ENCODE measurements around the gene RPS2. TPM values are rescaled to one million over a fixed set of nuclear protein-coding genes. Genes with fewer than 3 reads are reported as not detected.
A peak's percentile ranks its signal among the peaks of the same experiment; 100 is the strongest.

The RPS2 gene
- total RNA-seq, 2 experiments from 2014 or later: 3,604 to 3,755 TPM

DNA sequence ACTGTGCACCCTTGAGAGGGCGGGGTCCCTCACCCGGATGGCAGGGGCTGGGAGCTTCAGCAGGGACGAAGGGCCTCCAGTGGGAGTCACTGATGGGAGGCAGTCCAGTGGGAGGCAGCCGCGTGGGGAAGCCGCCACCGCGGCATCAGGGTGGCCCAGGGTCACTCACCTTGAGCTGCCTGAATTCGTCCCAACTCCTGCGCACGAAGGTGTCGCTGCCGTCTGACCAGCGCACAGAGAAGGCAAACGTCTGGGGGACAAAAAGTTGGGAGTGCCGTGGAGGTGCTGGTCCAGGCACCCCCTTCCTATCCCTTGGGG is 16.1 kb upstream of the RPS2 start:
- peaks cover 48% of the 10 kb centered on the region for H3K4me1 ChIP-seq (ENCODE audit: insufficient read depth, low read length)
- peaks cover 20% of the 10 kb centered on the region for H3K36me3 Mint-ChIP-seq (ENCODE audit: low read depth)
- H3K9me3 ChIP-seq (ENCODE audit: control insufficient read depth in 1 of 2, insufficient read depth in 1 of 2, low read length in 2 of 2): peaks cover 0 to 24% of the 10 kb centered on the region in 2 experiments
- ChIA-PET POLR2A (interaction anchor here (0.7 to 6.8 kb wide), 4 partner anchors 9 to 302 kb away, joined by 3 to 62 read pairs (median 4); partner anchors contain the start of genes JPT2, RPS2 and TBL3), CTCF (no interaction called here)
- TF ChIP-seq, protein P1, sequence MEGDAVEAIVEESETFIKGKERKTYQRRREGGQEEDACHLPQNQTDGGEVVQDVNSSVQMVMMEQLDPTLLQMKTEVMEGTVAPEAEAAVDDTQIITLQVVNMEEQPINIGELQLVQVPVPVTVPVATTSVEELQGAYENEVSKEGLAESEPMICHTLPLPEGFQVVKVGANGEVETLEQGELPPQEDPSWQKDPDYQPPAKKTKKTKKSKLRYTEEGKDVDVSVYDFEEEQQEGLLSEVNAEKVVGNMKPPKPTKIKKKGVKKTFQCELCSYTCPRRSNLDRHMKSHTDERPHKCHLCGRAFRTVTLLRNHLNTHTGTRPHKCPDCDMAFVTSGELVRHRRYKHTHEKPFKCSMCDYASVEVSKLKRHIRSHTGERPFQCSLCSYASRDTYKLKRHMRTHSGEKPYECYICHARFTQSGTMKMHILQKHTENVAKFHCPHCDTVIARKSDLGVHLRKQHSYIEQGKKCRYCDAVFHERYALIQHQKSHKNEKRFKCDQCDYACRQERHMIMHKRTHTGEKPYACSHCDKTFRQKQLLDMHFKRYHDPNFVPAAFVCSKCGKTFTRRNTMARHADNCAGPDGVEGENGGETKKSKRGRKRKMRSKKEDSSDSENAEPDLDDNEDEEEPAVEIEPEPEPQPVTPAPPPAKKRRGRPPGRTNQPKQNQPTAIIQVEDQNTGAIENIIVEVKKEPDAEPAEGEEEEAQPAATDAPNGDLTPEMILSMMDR (IDR thresholded peaks at IDR 0.05): no peak
- H3K27me3 Mint-ChIP-seq: peaks cover 28% of the 10 kb centered on the region
- H3K4me3 ChIP-seq (ENCODE audit: low read length): no peak overlapping the region
- intact Hi-C loops (cut with DNase I, micrococcal nuclease): no loop called here
- peaks cover 32 to 40% of the 10 kb centered on the region in 2 experiments for H3K27me3 ChIP-seq (ENCODE audit: control insufficient read depth in 1 of 2, insufficient read depth in 2 of 2, low read length in 2 of 2)
- H3K4me1 Mint-ChIP-seq (ENCODE audit: low read depth): peaks cover 20% of the 10 kb centered on the region
- H3K36me3 ChIP-seq (ENCODE audit: insufficient read depth, low read length): peaks cover 33% of the 10 kb centered on the region
- H3K4me3 Mint-ChIP-seq: peak overlapping the region; percentile 25
- no peak for ATAC-seq (ENCODE audit: poor library complexity)
- H3K27ac Mint-ChIP-seq: no peak overlapping the region
- H3K27ac ChIP-seq (ENCODE audit: low read depth in 1 of 2, low read length in 2 of 2): no peak overlapping the region
- no peak for DNase-seq
- H3K9me3 Mint-ChIP-seq: no peaks in the 10 kb centered on the region

DNA sequence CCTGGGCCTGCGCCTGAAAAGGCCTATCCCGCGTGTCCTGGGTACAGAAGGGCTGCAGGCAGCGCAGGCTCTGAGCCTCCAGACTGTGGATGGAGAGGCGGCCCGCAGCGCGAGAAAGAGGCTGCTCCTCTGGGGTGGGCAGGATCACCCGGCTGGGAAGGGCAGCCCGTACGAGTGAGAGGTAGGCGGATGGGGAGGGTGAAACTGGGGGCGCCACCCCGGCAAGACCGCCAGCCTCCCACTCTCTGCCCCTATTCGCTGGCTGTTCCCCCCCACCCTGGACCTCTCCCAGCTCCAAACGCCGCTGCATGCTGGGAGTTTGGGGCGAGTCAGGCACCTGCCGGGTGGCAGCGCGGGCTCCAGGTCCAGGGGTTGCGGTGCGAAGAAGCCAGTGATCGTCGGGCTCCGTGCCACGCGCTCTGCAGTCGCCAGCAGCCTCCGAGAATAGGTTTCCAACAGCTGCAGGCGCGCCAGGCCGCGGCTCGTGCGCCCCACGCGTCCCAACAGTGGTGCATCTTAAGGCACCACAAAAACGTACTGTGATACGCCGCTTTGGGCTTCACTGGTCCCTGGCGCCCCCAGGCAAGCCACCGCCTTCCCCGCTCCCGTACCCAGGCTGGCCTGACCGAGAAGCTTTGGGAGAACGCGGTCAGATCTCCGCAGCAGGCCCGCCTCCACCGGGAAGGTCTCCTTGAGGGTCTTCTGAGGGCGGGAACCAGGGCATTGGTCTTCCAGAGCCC is 15.6 kb upstream of the RPS2 start:
- peak overlapping the region; percentile 4 for H3K4me3 Mint-ChIP-seq
- peaks cover 17% of the 10 kb centered on the region for H3K4me1 Mint-ChIP-seq (ENCODE audit: low read depth)
- H3K36me3 ChIP-seq (ENCODE audit: insufficient read depth, low read length): peaks cover 33% of the 10 kb centered on the region
- CTCF ChIA-PET: no interaction called here
- H3K27ac Mint-ChIP-seq: no peak overlapping the region
- H3K9me3 ChIP-seq (ENCODE audit: control insufficient read depth in 1 of 2, insufficient read depth in 1 of 2, low read length in 2 of 2): peaks cover 0 to 24% of the 10 kb centered on the region in 2 experiments
- DNase-seq (no peak), ATAC-seq (ENCODE audit: poor library complexity) (no peak)
- H3K27me3 Mint-ChIP-seq: peaks cover 28% of the 10 kb centered on the region
- H3K27me3 ChIP-seq (ENCODE audit: control insufficient read depth in 1 of 2, insufficient read depth in 2 of 2, low read length in 2 of 2): peaks cover 32 to 40% of the 10 kb centered on the region in 2 experiments
- POLR2A ChIA-PET: interaction anchor here (0.7 to 6.8 kb wide), 4 partner anchors 8 to 302 kb away, joined by 3 to 62 read pairs (median 4); partner anchors contain the start of genes JPT2, RPS2 and TBL3
- no peaks in the 10 kb centered on the region for H3K9me3 Mint-ChIP-seq
- H3K4me3 ChIP-seq (ENCODE audit: low read length): no peak overlapping the region
- intact Hi-C loops (cut with DNase I, micrococcal nuclease): no loop called here
- H3K4me1 ChIP-seq (ENCODE audit: insufficient read depth, low read length): peaks cover 43% of the 10 kb centered on the region
- TF ChIP-seq, protein P1 (IDR thresholded peaks at IDR 0.05): no peak
- H3K36me3 Mint-ChIP-seq (ENCODE audit: low read depth): peaks cover 21% of the 10 kb centered on the region
- no peak overlapping the region for H3K27ac ChIP-seq (ENCODE audit: low read depth in 1 of 2, low read length in 2 of 2)

DNA sequence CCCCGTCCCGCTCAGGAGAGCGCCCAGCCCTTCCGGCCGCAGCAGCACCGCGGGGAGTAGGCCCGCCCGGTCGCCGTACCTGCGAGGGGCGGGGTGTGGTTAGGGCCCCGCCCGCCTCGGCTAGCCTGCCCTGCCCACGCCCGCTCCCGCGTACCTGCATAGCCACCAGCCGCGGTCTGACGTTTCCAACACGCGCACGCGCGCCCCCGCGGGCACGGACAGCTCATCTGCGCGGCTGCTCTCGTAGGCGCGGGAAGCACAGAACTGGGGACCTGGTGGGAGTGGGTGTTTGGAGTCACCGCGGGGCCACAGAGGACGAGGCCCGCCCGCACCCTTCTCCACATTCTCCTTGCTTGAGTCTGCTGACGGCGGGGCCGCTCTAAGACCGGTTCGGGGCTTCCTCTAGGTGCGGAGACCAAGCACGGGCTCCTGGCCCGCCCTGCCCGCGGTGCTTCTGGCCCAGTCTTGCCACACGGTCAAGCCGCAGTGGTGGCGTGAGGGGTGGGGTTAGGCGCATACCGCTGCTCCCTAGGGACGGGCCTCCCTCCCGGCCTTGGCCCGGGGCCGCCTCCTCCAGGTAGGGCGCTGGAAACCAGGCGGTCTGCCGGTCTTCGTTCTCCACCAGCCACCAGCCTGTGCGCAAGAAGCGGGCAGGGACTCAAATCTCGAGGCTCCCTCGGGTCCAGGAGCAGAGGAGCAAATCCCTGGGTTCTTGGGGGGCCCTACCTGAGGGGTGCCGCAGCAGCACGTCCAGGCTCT is 14.8 kb upstream of the RPS2 start:
- Mint-ChIP-seq H3K9me3 (no peaks in the 10 kb centered on the region), H3K36me3 (ENCODE audit: low read depth) (peaks cover 20% of the 10 kb centered on the region), H3K27ac (no peak overlapping the region), H3K4me3 (no peak overlapping the region), H3K27me3 (peaks cover 28% of the 10 kb centered on the region), H3K4me1 (ENCODE audit: low read depth) (peaks cover 10% of the 10 kb centered on the region)
- DNase-seq (peak in 4 of 14 experiments; percentile 38 to 73 (median 44)), ATAC-seq (ENCODE audit: poor library complexity) (peak; percentile 15)
- Histone ChIP-seq H3K4me1 (ENCODE audit: insufficient read depth, low read length) (peaks cover 36% of the 10 kb centered on the region), H3K27me3 (ENCODE audit: control insufficient read depth in 1 of 2, insufficient read depth in 2 of 2, low read length in 2 of 2) (peaks cover 32 to 40% of the 10 kb centered on the region in 2 experiments), H3K9me3 (ENCODE audit: control insufficient read depth in 1 of 2, insufficient read depth in 1 of 2, low read length in 2 of 2) (peaks cover 0 to 24% of the 10 kb centered on the region in 2 experiments), H3K27ac (ENCODE audit: low read depth in 1 of 2, low read length in 2 of 2) (no peak overlapping the region), H3K4me3 (ENCODE audit: low read length) (no peak overlapping the region), H3K36me3 (ENCODE audit: insufficient read depth, low read length) (peaks cover 41% of the 10 kb centered on the region)
- intact Hi-C loops (cut with DNase I, micrococcal nuclease): no loop called here
- POLR2A ChIA-PET: interaction anchor here (1.5 to 6.8 kb wide), 3 partner anchors 8 to 15 kb away, joined by 3 to 62 read pairs (median 5); partner anchors contain the start of genes RPS2 and TBL3
- CTCF ChIA-PET: no interaction called here
- TF ChIP-seq, protein P1 (IDR thresholded peaks at IDR 0.05): no peak
